Esophagus muscularis mucosa (tissue), 4 donors: ENCODE measurements around the gene A4GALT. TPM values are rescaled to one million over a fixed set of nuclear protein-coding genes. Genes with fewer than 3 reads are reported as not detected.

Experiments
- DNase-seq: peaks from one replicate; pipeline ENCODE4 v3.0.0-alpha.2; 2017; ENCODE audit errors: extremely low spot score
- H3K27ac ChIP-seq, 4 donors: fragments of 200-600 bp; sonication (generic); replicated peaks in 1 of 4; 1 replicate in 3 of 4; 2 replicates in 1 of 4; pipeline ENCODE4 v1.5.1; 2016 to 2019; ENCODE audit warnings: mild to moderate bottlenecking in 1 of 4
- H3K27me3 ChIP-seq, 4 donors: fragments of 200-600 bp; sonication (generic); one replicate each; pipeline versions ENCODE4 v1.5.1 to v1.6.0; 2016 to 2019
- H3K36me3 ChIP-seq, 4 donors: fragments of 200-600 bp; sonication (generic); one replicate each; pipeline ENCODE4 v1.5.1; 2016 to 2019
- H3K4me1 ChIP-seq, 4 donors: fragments of 200-600 bp; sonication (generic); one replicate each; pipeline ENCODE4 v1.5.1; 2016 to 2019
- H3K4me3 ChIP-seq, 4 donors: fragments of 200-600 bp; sonication (generic); 1 replicate in 2 of 4; 2 replicates in 2 of 4; pipeline ENCODE4 v1.5.1; 2016 to 2019; ENCODE audit warnings: mild to moderate bottlenecking in 4 of 4, moderate library complexity in 1 of 4
- H3K9me3 ChIP-seq, 4 donors: fragments of 200-600 bp; sonication (generic); 1 replicate in 3 of 4; 2 replicates in 1 of 4; pipeline ENCODE4 v1.5.1; 2016 to 2019
- EP300 ChIP-seq: sonication (generic); formaldehyde crosslinking; IDR thresholded peaks from one replicate; pipeline ENCODE4 v1.6.1; 2017; ENCODE audit warnings: antibody characterized with exemption
- POLR2A ChIP-seq: fragments of 450-650 bp; IDR thresholded peaks from one replicate; pipeline ENCODE4 v1.6.1; 2017; ENCODE audit warnings: antibody characterized with exemption, moderate library complexity, mild to moderate bottlenecking, low read depth
- POLR2AphosphoS5 ChIP-seq, 2 donors: sonication (generic); formaldehyde crosslinking; IDR thresholded peaks; one replicate each; pipeline ENCODE4 v1.6.1; 2017; ENCODE audit warnings: antibody characterized with exemption in 2 of 2
- WGBS: methylation state at CpG from one replicate; pipeline ENCODE4 v1.1.5; 2018; 5-methylcytosine and 5-hydroxymethylcytosine counted together
- intact Hi-C: fragments of 100-400 bp; cut with DNase I; formaldehyde crosslinking; loops from one replicate; pipeline ENCODE4 v1.15.1; 2023
- total RNA-seq, 4 donors: library from RNA; depleted of rRNA; stranded (reverse); fragments of >200 nt; gene quantifications; one replicate each; pipeline versions ENCODE4 v1.1.0 to v1.2.1, GENCODE V29; 2016
- TF ChIP-seq, protein P1 (sequence below), 3 experiments: fragments of 200-600 bp in 2 of 3; fragments of 450-650 bp in 1 of 3; sonication (generic) in 2 of 3; IDR thresholded peaks; one replicate each; pipeline ENCODE4 v1.5.1; 2017 to 2019; ENCODE audit warnings: antibody characterized with exemption in 3 of 3, mild to moderate bottlenecking in 2 of 3, moderate library complexity in 1 of 3

The A4GALT gene
- total RNA-seq, 4 donors from 2014 or later = 77.7 to 81.8 (median 79.1) TPM

DNA sequence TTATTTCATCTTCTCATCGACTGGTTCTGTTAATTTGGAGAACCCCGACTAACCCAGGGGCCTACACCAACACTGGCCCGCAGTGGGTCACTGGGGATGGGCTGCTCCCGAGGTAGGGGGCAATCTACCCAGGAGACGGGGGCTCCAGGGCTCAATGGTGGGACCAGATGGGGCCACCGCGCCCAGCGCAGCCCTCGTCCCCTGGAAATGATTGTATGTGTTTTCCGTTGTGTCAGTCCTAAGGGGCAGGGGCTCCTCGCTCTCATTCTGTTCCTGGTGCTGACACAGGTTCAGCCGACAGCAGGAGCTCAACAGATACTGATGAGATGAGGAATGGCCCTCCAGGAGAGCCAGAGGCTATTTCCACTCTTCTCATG lies 20.7 kb downstream of the A4GALT start:
- H3K9me3 ChIP-seq = no peaks in the 10 kb centered on the region
- WGBS = 85% methylated on average over 8 of the region's 12 CpGs
- H3K36me3 ChIP-seq = peaks cover under 1 to 6% (median 5%) of the 10 kb centered on the region in 4 donors
- TF ChIP-seq POLR2A (no peak), POLR2AphosphoS5 (IDR thresholded peaks at IDR 0.05) (no peak), EP300 (no peak)
- TF ChIP-seq, protein P1, sequence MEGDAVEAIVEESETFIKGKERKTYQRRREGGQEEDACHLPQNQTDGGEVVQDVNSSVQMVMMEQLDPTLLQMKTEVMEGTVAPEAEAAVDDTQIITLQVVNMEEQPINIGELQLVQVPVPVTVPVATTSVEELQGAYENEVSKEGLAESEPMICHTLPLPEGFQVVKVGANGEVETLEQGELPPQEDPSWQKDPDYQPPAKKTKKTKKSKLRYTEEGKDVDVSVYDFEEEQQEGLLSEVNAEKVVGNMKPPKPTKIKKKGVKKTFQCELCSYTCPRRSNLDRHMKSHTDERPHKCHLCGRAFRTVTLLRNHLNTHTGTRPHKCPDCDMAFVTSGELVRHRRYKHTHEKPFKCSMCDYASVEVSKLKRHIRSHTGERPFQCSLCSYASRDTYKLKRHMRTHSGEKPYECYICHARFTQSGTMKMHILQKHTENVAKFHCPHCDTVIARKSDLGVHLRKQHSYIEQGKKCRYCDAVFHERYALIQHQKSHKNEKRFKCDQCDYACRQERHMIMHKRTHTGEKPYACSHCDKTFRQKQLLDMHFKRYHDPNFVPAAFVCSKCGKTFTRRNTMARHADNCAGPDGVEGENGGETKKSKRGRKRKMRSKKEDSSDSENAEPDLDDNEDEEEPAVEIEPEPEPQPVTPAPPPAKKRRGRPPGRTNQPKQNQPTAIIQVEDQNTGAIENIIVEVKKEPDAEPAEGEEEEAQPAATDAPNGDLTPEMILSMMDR (IDR thresholded peaks at IDR 0.05) = no peak
- intact Hi-C loops = no loop called here
- peak overlapping the region; percentile 86 to 96 (median 94) for H3K27ac ChIP-seq
- no peaks in the 10 kb centered on the region for H3K27me3 ChIP-seq
- H3K4me3 ChIP-seq = no peak overlapping the region
- no peak for DNase-seq
- peaks cover 85 to 100% (median 98%) of the 10 kb centered on the region in 4 donors for H3K4me1 ChIP-seq

DNA sequence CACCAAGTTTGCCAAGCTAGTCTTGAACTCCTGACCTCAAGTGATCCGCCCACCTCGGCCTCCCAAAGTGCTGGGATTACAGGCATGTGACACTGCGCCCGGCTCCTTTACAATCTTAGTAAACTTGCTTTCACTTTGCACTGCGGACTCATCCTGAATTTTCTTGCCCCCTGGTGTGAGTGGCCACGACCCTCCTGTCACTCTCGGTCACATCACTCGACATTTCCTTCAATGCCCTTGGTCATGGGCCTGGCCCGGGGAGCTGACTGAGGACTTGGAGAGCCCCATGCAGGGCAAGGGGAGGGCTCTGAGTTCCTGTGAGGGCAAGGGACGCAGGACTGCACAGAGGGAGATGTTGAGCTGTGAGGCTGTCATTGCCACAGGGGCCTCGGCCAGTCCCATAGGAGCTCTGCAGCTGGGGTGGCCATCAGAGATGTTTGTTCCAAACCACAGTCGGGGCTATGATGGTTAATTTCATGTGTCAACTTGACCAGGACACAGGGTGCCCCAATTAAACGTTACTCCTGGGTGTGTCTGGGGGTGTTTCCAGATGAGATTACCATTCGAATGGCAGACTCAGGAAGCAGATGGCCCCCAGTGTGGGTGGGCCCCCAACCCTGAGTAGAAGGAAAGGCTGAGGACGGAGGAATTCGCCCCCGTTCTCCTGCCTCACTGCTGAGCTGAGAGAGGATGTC lies 21.2 kb downstream of the A4GALT start:
- Histone ChIP-seq H3K9me3 (no peaks in the 10 kb centered on the region), H3K4me1 (peaks cover 85 to 100% (median 97%) of the 10 kb centered on the region in 4 donors), H3K36me3 (peaks cover 6 to 12% (median 10%) of the 10 kb centered on the region in 4 donors), H3K4me3 (peak overlapping the region in 3 of 4 donors; percentile 2 to 9 (median 2)), H3K27me3 (no peaks in the 10 kb centered on the region), H3K27ac (peak overlapping the region; percentile 86 to 96 (median 94))
- intact Hi-C loops = no loop called here
- TF ChIP-seq, protein P1 (IDR thresholded peaks at IDR 0.05) = no peak
- TF ChIP-seq POLR2AphosphoS5 (IDR thresholded peaks at IDR 0.05) = no peak
- TF ChIP-seq POLR2A = no peak
- TF ChIP-seq EP300 = no peak
- DNase-seq = no peak
- WGBS = 73% methylated on average over 15 of the region's 17 CpGs

DNA sequence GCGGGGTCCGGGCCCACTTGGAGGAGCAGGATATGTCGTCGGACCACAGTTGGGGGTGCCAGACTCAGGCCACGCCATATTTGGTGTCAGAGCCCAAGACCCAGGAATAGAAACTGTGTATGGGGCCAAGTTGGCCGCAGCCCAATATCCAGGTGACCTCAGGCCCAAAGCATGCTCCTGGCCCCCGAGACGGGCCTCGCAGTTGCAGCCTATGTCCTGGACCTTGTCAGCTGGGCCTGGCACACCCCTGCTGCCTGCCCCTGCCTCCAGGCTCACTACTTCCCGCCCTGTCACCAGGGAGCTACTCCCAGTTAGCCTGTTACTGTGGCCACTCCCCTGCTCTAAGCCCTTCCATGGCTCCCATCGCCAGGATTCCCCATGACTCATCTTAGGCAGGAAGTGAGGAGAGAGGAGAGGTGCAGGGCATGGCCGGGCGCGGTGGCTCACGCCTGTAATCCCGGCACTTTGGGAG lies 23.1 kb downstream of the A4GALT start:
- Histone ChIP-seq H3K4me1 (peaks cover 72 to 96% (median 88%) of the 10 kb centered on the region in 4 donors), H3K4me3 (no peak overlapping the region), H3K27me3 (no peaks in the 10 kb centered on the region), H3K27ac (peak overlapping the region; percentile 86 to 96 (median 94)), H3K9me3 (no peaks in the 10 kb centered on the region), H3K36me3 (peaks cover 16 to 30% (median 29%) of the 10 kb centered on the region in 4 donors)
- intact Hi-C loops = no loop called here
- no peak for DNase-seq
- TF ChIP-seq EP300 (peak; percentile 56), POLR2A (no peak), POLR2AphosphoS5 (IDR thresholded peaks at IDR 0.05) (peak; percentile 91 to 94)
- TF ChIP-seq, protein P1 (IDR thresholded peaks at IDR 0.05) = peak in 1 of 3 experiments; percentile 14
- 24% methylated on average over 12 of the region's 16 CpGs for WGBS

DNA sequence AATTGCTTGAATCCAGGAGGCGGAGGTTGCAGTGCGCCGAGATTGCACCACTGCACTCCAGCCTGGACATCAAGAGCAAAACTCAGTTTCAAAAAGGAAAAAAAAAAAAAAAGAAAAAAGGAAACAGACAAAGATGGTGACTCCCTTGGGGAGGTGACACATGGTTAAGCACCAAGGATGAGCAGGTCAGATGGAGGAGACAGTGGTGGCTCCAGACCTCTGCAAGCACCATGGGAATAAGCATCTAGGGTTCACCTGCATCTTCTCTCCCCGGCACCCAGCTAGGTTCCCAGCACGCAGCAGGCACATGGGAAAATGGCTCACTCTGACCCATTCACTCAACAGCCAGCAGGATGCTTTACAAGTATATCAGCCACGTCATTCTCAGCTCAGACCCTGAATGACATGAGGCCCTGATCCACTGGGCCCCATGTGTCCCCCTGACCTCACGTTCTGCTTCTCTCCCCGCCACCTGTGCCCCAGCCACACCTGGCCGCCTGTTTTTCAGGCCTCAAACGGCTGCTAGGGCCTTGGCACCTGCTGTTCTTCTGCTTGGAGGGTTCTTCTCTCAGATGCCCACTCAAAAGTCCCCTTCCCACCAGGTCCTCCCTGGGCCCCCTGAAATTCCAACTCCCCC lies 24.2 kb downstream of the A4GALT start:
- Histone ChIP-seq H3K27ac (peak overlapping the region; percentile 86 to 96 (median 94)), H3K36me3 (peaks cover 20 to 41% (median 39%) of the 10 kb centered on the region in 4 donors), H3K4me3 (no peak overlapping the region), H3K4me1 (peaks cover 73 to 96% (median 88%) of the 10 kb centered on the region in 4 donors), H3K27me3 (no peaks in the 10 kb centered on the region), H3K9me3 (no peaks in the 10 kb centered on the region)
- no peak for DNase-seq
- 84% methylated on average over 9 of the region's 10 CpGs for WGBS
- TF ChIP-seq EP300 = no peak
- TF ChIP-seq, protein P1 (IDR thresholded peaks at IDR 0.05) = no peak
- no peak for TF ChIP-seq POLR2AphosphoS5 (IDR thresholded peaks at IDR 0.05)
- TF ChIP-seq POLR2A = no peak
- intact Hi-C loops = no loop called here
